Measurements from ENCODE around the gene PSMA4. TPM values are rescaled to one million over a fixed set of nuclear protein-coding genes. Genes with fewer than 3 reads are reported as not detected.
A peak's percentile ranks its signal among the peaks of the same experiment; 100 is the strongest.
"Not testable (repeated sequence)": the region's sequence is repeated elsewhere in the genome, so short reads cannot be mapped to it uniquely, and the experiment has no call there.

Gene PSMA4
- total and polyA plus RNA-seq, 2 donors (not counting 1 experiment from before 2014, with no cell fraction given): 54.6 to 95.9 TPM

GRCh38 chr15:78508272-78508671 is 32.0 kb upstream of the PSMA4 start:
- Histone ChIP-seq H3K4me3 (ENCODE audit: control extremely low read depth in 1 of 5, extremely low read depth in 1 of 5, insufficient read depth in 1 of 5, low read depth in 2 of 5, low read length in 4 of 5) (peak overlapping the region in 3 of 5 experiments; percentile 70 to 96 (median 72)), H3K27ac (ENCODE audit: low read length in 2 of 2) (no peak overlapping the region), H3K4me1 (ENCODE audit: control insufficient read depth in 2 of 2, insufficient read depth in 2 of 2, low read length in 2 of 2) (peaks cover 10 to 14% of the 10 kb centered on the region in 2 donors), H3K27me3 (replicated peaks in 1 of 4; ENCODE audit: control extremely low read depth in 1 of 4, control insufficient read depth in 3 of 4, insufficient read depth in 4 of 4, low read length in 3 of 4) (peaks cover 0 to 18% (median 6%) of the 10 kb centered on the region in 4 experiments), H3K9me3 (ENCODE audit: control extremely low read depth in 1 of 3, control insufficient read depth in 2 of 3, insufficient read depth in 1 of 3, low read length in 2 of 3) (no peaks in the 10 kb centered on the region), H4K20me1 (ENCODE audit: control insufficient read depth, insufficient read depth, low read length, poor library complexity, severe bottlenecking) (no peaks in the 10 kb centered on the region), H3K79me2 (ENCODE audit: control insufficient read depth, insufficient read depth, low read length) (no peaks in the 10 kb centered on the region), H3K36me3 (replicated peaks in 1 of 2; ENCODE audit: control extremely low read depth in 1 of 2, control insufficient read depth in 1 of 2, extremely low read depth in 1 of 2, insufficient read depth in 2 of 2, low read length in 1 of 2) (no peaks in the 10 kb centered on the region), H3K4me2 (replicated peaks; ENCODE audit: low read depth, low read length, poor library complexity, severe bottlenecking) (peak overlapping the region; percentile 91), H2AFZ (ENCODE audit: insufficient read depth, low read depth, low read length, poor library complexity, severe bottlenecking) (peak overlapping the region; percentile 95), H3K9ac (ENCODE audit: low read length) (peak overlapping the region; percentile 88)
- intact Hi-C loops (cut with micrococcal nuclease): no loop called here
- WGBS (ENCODE audit: insufficient coverage): 34% methylated on average over 3 of the region's 6 CpGs
- CTCF ChIA-PET: no interaction called here
- Mint-ChIP-seq H3K27ac (no peak overlapping the region), H3K27me3 (peaks cover 22% of the 10 kb centered on the region), H3K4me3 (peak overlapping the region; percentile 90), H3K4me1 (peaks cover 16% of the 10 kb centered on the region), H3K9me3 (ENCODE audit: insufficient read depth) (no peaks in the 10 kb centered on the region)
- DNase-seq: no peak
- no peak for TF ChIP-seq EZH2 (IDR thresholded peaks at IDR 0.05; ENCODE audit: borderline replicate concordance, insufficient read depth, low read depth, low read length, poor library complexity, severe bottlenecking)
- ATAC-seq (ENCODE audit: low read depth): no peak
- POLR2A ChIA-PET: no interaction called here

GRCh38 chr15:78509726-78510312 is 30.4 kb upstream of the PSMA4 start:
- H3K4me1 Mint-ChIP-seq: peaks cover 16% of the 10 kb centered on the region
- 50% methylated on average over 1 of the region's 6 CpGs for WGBS (ENCODE audit: insufficient coverage)
- CTCF ChIA-PET: no interaction called here
- ATAC-seq (ENCODE audit: low read depth) (no peak), DNase-seq (no peak)
- no peaks in the 10 kb centered on the region for H3K9me3 Mint-ChIP-seq (ENCODE audit: insufficient read depth)
- no peak overlapping the region for H3K4me2 ChIP-seq (replicated peaks; ENCODE audit: low read depth, low read length, poor library complexity, severe bottlenecking)
- peaks cover 25% of the 10 kb centered on the region for H3K27me3 Mint-ChIP-seq
- no peak overlapping the region for H3K4me3 Mint-ChIP-seq
- TF ChIP-seq EZH2 (IDR thresholded peaks at IDR 0.05; ENCODE audit: borderline replicate concordance, insufficient read depth, low read depth, low read length, poor library complexity, severe bottlenecking): no peak
- TF ChIP-seq, protein P1, sequence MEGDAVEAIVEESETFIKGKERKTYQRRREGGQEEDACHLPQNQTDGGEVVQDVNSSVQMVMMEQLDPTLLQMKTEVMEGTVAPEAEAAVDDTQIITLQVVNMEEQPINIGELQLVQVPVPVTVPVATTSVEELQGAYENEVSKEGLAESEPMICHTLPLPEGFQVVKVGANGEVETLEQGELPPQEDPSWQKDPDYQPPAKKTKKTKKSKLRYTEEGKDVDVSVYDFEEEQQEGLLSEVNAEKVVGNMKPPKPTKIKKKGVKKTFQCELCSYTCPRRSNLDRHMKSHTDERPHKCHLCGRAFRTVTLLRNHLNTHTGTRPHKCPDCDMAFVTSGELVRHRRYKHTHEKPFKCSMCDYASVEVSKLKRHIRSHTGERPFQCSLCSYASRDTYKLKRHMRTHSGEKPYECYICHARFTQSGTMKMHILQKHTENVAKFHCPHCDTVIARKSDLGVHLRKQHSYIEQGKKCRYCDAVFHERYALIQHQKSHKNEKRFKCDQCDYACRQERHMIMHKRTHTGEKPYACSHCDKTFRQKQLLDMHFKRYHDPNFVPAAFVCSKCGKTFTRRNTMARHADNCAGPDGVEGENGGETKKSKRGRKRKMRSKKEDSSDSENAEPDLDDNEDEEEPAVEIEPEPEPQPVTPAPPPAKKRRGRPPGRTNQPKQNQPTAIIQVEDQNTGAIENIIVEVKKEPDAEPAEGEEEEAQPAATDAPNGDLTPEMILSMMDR (IDR thresholded peaks at IDR 0.05): peak; percentile 29
- POLR2A ChIA-PET: no interaction called here
- peaks cover 10 to 14% of the 10 kb centered on the region in 2 donors for H3K4me1 ChIP-seq (ENCODE audit: control insufficient read depth in 2 of 2, insufficient read depth in 2 of 2, low read length in 2 of 2)
- H4K20me1 ChIP-seq (ENCODE audit: control insufficient read depth, insufficient read depth, low read length, poor library complexity, severe bottlenecking): no peaks in the 10 kb centered on the region
- no peak overlapping the region for H3K27ac ChIP-seq (ENCODE audit: low read length in 2 of 2)
- H3K4me3 ChIP-seq (ENCODE audit: control extremely low read depth in 1 of 5, extremely low read depth in 1 of 5, insufficient read depth in 1 of 5, low read depth in 2 of 5, low read length in 4 of 5): no peak overlapping the region
- no peaks in the 10 kb centered on the region for H3K36me3 ChIP-seq (replicated peaks in 1 of 2; ENCODE audit: control extremely low read depth in 1 of 2, control insufficient read depth in 1 of 2, extremely low read depth in 1 of 2, insufficient read depth in 2 of 2, low read length in 1 of 2)
- intact Hi-C loops (cut with micrococcal nuclease): no loop called here
- no peak overlapping the region for H3K27ac Mint-ChIP-seq
- no peaks in the 10 kb centered on the region for H3K9me3 ChIP-seq (ENCODE audit: control extremely low read depth in 1 of 3, control insufficient read depth in 2 of 3, insufficient read depth in 1 of 3, low read length in 2 of 3)
- no peak overlapping the region for H3K9ac ChIP-seq (ENCODE audit: low read length)
- peaks cover 0 to 18% (median 6%) of the 10 kb centered on the region in 4 experiments for H3K27me3 ChIP-seq (replicated peaks in 1 of 4; ENCODE audit: control extremely low read depth in 1 of 4, control insufficient read depth in 3 of 4, insufficient read depth in 4 of 4, low read length in 3 of 4)
- H3K79me2 ChIP-seq (ENCODE audit: control insufficient read depth, insufficient read depth, low read length): no peaks in the 10 kb centered on the region
- H2AFZ ChIP-seq (ENCODE audit: insufficient read depth, low read depth, low read length, poor library complexity, severe bottlenecking): no peak overlapping the region

DNA sequence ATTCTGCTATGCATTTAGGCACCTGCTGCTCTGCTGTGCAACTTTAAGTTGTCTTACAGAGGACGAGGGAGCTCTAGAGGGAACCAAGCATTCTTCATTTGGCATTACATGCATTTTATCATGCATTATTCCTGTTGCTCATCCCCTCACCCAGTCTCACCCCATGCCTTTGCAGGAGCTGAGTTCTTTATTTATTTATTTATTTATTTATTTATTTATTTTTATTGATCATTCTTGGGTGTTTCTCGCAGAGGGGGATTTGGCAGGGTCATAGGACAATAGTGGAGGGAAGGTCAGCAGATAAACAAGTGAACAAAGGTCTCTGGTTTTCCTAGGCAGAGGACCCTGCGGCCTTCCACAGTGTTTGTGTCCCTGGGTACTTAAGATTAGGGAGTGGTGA is 20.2 kb upstream of the PSMA4 start:
- H3K4me3 Mint-ChIP-seq; H2AFZ ChIP-seq (ENCODE audit: insufficient read depth, low read depth, low read length, poor library complexity, severe bottlenecking); POLR2A ChIA-PET; H3K4me1 ChIP-seq (ENCODE audit: control insufficient read depth in 2 of 2, insufficient read depth in 2 of 2, low read length in 2 of 2); H3K27me3 Mint-ChIP-seq; H3K4me2 ChIP-seq (replicated peaks; ENCODE audit: low read depth, low read length, poor library complexity, severe bottlenecking); H3K4me1 Mint-ChIP-seq; ATAC-seq (ENCODE audit: low read depth); DNase-seq; H3K4me3 ChIP-seq (ENCODE audit: control extremely low read depth in 1 of 5, extremely low read depth in 1 of 5, insufficient read depth in 1 of 5, low read depth in 2 of 5, low read length in 4 of 5); intact Hi-C loops (cut with micrococcal nuclease); H3K27ac ChIP-seq (ENCODE audit: low read length in 2 of 2); H3K36me3 ChIP-seq (replicated peaks in 1 of 2; ENCODE audit: control extremely low read depth in 1 of 2, control insufficient read depth in 1 of 2, extremely low read depth in 1 of 2, insufficient read depth in 2 of 2, low read length in 1 of 2); H3K27ac Mint-ChIP-seq; H3K9me3 Mint-ChIP-seq (ENCODE audit: insufficient read depth); H3K9ac ChIP-seq (ENCODE audit: low read length); H4K20me1 ChIP-seq (ENCODE audit: control insufficient read depth, insufficient read depth, low read length, poor library complexity, severe bottlenecking); CTCF ChIA-PET; H3K27me3 ChIP-seq (replicated peaks in 1 of 4; ENCODE audit: control extremely low read depth in 1 of 4, control insufficient read depth in 3 of 4, insufficient read depth in 4 of 4, low read length in 3 of 4); H3K79me2 ChIP-seq (ENCODE audit: control insufficient read depth, insufficient read depth, low read length): not testable (repeated sequence)
- H3K9me3 ChIP-seq (ENCODE audit: control extremely low read depth in 1 of 3, control insufficient read depth in 2 of 3, insufficient read depth in 1 of 3, low read length in 2 of 3): peaks cover 0 to 11% (median 2%) of the 10 kb centered on the region in 3 donors
- no CpG with 5 or more reads among the region's 3 CpGs for WGBS (ENCODE audit: insufficient coverage)

All from B cell (primary cell).